GM23338 (cell line): Measurements from ENCODE around the gene TMEM92.

ENCODE experiments used
- CTCF ChIP-seq, 2 experiments: fragments of 200-600 bp in 1 of 2; sonication (generic) in 1 of 2; conservative IDR thresholded peaks; 2 replicates each; pipeline versions ENCODE4 v1.5.1 to v1.6.1; 2016 to 2017; ENCODE audit warnings: antibody characterized with exemption in 2 of 2, low read depth in 2 of 2, mild to moderate bottlenecking in 2 of 2, moderate library complexity in 1 of 2
- ETS1 ChIP-seq: IDR thresholded peaks from 2 replicates; pipeline ENCODE4 v1.6.1; 2016; ENCODE audit warnings: antibody characterized with exemption
- EZH2 ChIP-seq: fragments of 200-600 bp; sonication (generic); IDR thresholded peaks from one replicate; pipeline ENCODE4 v1.8.0; 2017; ENCODE audit warnings: antibody characterized with exemption, mild to moderate bottlenecking, low read depth; ENCODE audit not compliant: unreplicated experiment
- EZH2phosphoT487 ChIP-seq: fragments of 200-600 bp; sonication (generic); IDR thresholded peaks from one replicate; pipeline ENCODE4 v1.8.1; 2018; ENCODE audit warnings: antibody characterized with exemption; ENCODE audit not compliant: unreplicated experiment
- JUNB ChIP-seq: IDR thresholded peaks from one replicate; pipeline ENCODE4 v1.6.1; 2016; ENCODE audit warnings: antibody characterized with exemption; ENCODE audit not compliant: unreplicated experiment
- POLR2AphosphoS5 ChIP-seq: IDR thresholded peaks from 2 replicates; pipeline ENCODE4 v1.6.1; 2016; ENCODE audit warnings: antibody characterized with exemption, low read depth
- REST ChIP-seq: IDR thresholded peaks from one replicate; pipeline ENCODE4 v1.6.1; 2018; ENCODE audit warnings: antibody characterized with exemption; ENCODE audit not compliant: unreplicated experiment

GRCh38 chr17:50268026-50268425, 6.2 kb upstream of the TMEM92 start:
- TF ChIP-seq CTCF (conservative IDR thresholded peaks at IDR 0.05; ENCODE audit: low read depth in 2 of 2) = no peak
- no peak for TF ChIP-seq EZH2
- no peak for TF ChIP-seq ETS1
- TF ChIP-seq JUNB = no peak
- no peak for TF ChIP-seq POLR2AphosphoS5
- no peak for TF ChIP-seq REST
- no peak for TF ChIP-seq EZH2phosphoT487
